GM12878 (cell line): Measurements from ENCODE around the gene LMBR1.

Source experiments
- CEBPB ChIP-seq, 2 experiments: fragments of 150-350 bp in 1 of 2; IDR thresholded peaks; 2 replicates each; pipeline ENCODE4 v1.6.1; 2012 to 2014; ENCODE audit warnings: low read depth in 2 of 2, low read length in 2 of 2, borderline replicate concordance in 1 of 2, inconsistent platforms in 1 of 2
- EZH2 ChIP-seq: IDR thresholded peaks from 2 replicates; pipeline ENCODE4 v1.6.1; 2012; ENCODE audit warnings: low read depth, mild to moderate bottlenecking, control low read depth, inconsistent platforms, low read length, borderline replicate concordance; ENCODE audit not compliant: control insufficient read depth
- HCFC1 ChIP-seq: fragments of 150-350 bp; IDR thresholded peaks from 2 replicates; pipeline ENCODE4 v1.6.1; 2014; ENCODE audit warnings: low read length
- MXI1 ChIP-seq: fragments of 150-350 bp; IDR thresholded peaks from 2 replicates; pipeline ENCODE4 v1.6.1; 2011; ENCODE audit warnings: low read depth, mild to moderate bottlenecking, inconsistent platforms, low read length, improper control_type of control experiment
- MYC ChIP-seq: IDR thresholded peaks from 2 replicates; pipeline ENCODE4 v1.6.1; 2011; ENCODE audit warnings: mild to moderate bottlenecking, low read length, moderate library complexity, inconsistent platforms; ENCODE audit not compliant: insufficient read depth, insufficient replicate concordance, insufficient read length, severe bottlenecking
- POLR2A ChIP-seq: IDR thresholded peaks from 2 replicates; pipeline ENCODE4 v1.6.1; 2011; ENCODE audit warnings: low read depth, mild to moderate bottlenecking, low read length
- TF ChIP-seq, protein P1 (sequence below): fragments of 450-650 bp; IDR thresholded peaks from 2 replicates; pipeline ENCODE4 v1.6.1; 2018; ENCODE audit warnings: borderline replicate concordance, mild to moderate bottlenecking; ENCODE audit not compliant: partially characterized antibody
- TF ChIP-seq, protein P2 (sequence below): fragments of 450-650 bp; IDR thresholded peaks from 2 replicates; pipeline ENCODE4 v1.6.1; 2017; ENCODE audit warnings: mild to moderate bottlenecking, moderate library complexity
- TF ChIP-seq, protein P3 (sequence below): IDR thresholded peaks from 2 replicates; pipeline ENCODE4 v1.6.1; 2012; ENCODE audit warnings: mild to moderate bottlenecking, low read depth, low read length

DNA sequence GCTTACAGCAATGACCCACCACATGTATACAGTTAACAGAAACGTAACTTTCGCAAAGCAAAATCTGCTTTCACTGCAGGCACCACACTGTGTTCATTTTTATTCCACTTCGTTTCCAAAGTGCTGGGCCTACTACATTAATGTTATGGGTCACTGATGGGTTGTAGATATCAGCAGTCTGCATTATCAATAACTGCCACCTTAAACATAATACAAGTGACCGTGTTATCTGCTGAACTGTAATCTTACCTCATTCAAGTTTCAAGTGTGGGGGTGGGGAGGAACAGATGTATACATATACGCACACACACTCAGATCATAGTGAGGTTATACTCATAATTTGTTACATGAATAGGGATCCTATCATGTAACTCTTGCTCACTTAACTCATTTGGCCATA, 231.3 kb downstream of the LMBR1 start:
- TF ChIP-seq, protein P1, sequence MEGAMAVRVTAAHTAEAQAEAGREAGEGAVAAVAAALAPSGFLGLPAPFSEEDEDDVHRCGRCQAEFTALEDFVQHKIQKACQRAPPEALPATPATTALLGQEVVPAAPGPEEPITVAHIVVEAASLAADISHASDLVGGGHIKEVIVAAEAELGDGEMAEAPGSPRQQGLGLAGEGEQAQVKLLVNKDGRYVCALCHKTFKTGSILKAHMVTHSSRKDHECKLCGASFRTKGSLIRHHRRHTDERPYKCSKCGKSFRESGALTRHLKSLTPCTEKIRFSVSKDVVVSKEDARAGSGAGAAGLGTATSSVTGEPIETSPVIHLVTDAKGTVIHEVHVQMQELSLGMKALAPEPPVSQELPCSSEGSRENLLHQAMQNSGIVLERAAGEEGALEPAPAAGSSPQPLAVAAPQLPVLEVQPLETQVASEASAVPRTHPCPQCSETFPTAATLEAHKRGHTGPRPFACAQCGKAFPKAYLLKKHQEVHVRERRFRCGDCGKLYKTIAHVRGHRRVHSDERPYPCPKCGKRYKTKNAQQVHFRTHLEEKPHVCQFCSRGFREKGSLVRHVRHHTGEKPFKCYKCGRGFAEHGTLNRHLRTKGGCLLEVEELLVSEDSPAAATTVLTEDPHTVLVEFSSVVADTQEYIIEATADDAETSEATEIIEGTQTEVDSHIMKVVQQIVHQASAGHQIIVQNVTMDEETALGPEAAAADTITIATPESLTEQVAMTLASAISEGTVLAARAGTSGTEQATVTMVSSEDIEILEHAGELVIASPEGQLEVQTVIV, result no peak
- TF ChIP-seq CEBPB (IDR thresholded peaks at IDR 0.05; ENCODE audit: borderline replicate concordance in 1 of 2, low read depth in 2 of 2, low read length in 2 of 2), result no peak
- TF ChIP-seq, protein P2, sequence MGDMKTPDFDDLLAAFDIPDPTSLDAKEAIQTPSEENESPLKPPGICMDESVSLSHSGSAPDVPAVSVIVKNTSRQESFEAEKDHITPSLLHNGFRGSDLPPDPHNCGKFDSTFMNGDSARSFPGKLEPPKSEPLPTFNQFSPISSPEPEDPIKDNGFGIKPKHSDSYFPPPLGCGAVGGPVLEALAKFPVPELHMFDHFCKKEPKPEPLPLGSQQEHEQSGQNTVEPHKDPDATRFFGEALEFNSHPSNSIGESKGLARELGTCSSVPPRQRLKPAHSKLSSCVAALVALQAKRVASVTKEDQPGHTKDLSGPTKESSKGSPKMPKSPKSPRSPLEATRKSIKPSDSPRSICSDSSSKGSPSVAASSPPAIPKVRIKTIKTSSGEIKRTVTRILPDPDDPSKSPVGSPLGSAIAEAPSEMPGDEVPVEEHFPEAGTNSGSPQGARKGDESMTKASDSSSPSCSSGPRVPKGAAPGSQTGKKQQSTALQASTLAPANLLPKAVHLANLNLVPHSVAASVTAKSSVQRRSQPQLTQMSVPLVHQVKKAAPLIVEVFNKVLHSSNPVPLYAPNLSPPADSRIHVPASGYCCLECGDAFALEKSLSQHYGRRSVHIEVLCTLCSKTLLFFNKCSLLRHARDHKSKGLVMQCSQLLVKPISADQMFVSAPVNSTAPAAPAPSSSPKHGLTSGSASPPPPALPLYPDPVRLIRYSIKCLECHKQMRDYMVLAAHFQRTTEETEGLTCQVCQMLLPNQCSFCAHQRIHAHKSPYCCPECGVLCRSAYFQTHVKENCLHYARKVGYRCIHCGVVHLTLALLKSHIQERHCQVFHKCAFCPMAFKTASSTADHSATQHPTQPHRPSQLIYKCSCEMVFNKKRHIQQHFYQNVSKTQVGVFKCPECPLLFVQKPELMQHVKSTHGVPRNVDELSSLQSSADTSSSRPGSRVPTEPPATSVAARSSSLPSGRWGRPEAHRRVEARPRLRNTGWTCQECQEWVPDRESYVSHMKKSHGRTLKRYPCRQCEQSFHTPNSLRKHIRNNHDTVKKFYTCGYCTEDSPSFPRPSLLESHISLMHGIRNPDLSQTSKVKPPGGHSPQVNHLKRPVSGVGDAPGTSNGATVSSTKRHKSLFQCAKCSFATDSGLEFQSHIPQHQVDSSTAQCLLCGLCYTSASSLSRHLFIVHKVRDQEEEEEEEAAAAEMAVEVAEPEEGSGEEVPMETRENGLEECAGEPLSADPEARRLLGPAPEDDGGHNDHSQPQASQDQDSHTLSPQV, result no peak
- TF ChIP-seq MYC, result no peak
- TF ChIP-seq EZH2, result no peak
- TF ChIP-seq, protein P3, sequence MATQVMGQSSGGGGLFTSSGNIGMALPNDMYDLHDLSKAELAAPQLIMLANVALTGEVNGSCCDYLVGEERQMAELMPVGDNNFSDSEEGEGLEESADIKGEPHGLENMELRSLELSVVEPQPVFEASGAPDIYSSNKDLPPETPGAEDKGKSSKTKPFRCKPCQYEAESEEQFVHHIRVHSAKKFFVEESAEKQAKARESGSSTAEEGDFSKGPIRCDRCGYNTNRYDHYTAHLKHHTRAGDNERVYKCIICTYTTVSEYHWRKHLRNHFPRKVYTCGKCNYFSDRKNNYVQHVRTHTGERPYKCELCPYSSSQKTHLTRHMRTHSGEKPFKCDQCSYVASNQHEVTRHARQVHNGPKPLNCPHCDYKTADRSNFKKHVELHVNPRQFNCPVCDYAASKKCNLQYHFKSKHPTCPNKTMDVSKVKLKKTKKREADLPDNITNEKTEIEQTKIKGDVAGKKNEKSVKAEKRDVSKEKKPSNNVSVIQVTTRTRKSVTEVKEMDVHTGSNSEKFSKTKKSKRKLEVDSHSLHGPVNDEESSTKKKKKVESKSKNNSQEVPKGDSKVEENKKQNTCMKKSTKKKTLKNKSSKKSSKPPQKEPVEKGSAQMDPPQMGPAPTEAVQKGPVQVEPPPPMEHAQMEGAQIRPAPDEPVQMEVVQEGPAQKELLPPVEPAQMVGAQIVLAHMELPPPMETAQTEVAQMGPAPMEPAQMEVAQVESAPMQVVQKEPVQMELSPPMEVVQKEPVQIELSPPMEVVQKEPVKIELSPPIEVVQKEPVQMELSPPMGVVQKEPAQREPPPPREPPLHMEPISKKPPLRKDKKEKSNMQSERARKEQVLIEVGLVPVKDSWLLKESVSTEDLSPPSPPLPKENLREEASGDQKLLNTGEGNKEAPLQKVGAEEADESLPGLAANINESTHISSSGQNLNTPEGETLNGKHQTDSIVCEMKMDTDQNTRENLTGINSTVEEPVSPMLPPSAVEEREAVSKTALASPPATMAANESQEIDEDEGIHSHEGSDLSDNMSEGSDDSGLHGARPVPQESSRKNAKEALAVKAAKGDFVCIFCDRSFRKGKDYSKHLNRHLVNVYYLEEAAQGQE, result no peak
- no peak for TF ChIP-seq POLR2A
- no peak for TF ChIP-seq MXI1
- TF ChIP-seq HCFC1, result no peak
